Liver (tissue), 3 donors: ENCODE measurements around the gene SPEF1.

Experiments
- CTCF ChIP-seq: fragments of 150-350 bp; IDR thresholded peaks from 2 replicates; pipeline ENCODE4 v1.5.1; 2017; ENCODE audit warnings: improper control_type of control experiment, low read depth, low read length; ENCODE audit not compliant: missing input control
- HNF4G ChIP-seq: IDR thresholded peaks from 2 replicates; pipeline ENCODE4 v1.6.1; 2016; ENCODE audit warnings: antibody characterized with exemption
- RAD21 ChIP-seq, 2 donors: IDR thresholded peaks; 2 replicates each; pipeline ENCODE4 v1.6.1; 2016; ENCODE audit warnings: antibody characterized with exemption in 2 of 2, mild to moderate bottlenecking in 2 of 2
- REST ChIP-seq: IDR thresholded peaks from 2 replicates; pipeline ENCODE4 v1.6.1; 2016; ENCODE audit warnings: antibody characterized with exemption, mild to moderate bottlenecking
- TAF1 ChIP-seq: conservative IDR thresholded peaks from 2 replicates; pipeline ENCODE4 v1.6.1; 2016; ENCODE audit warnings: antibody characterized with exemption, mild to moderate bottlenecking
- YY1 ChIP-seq: IDR thresholded peaks from 2 replicates; pipeline ENCODE4 v1.6.1; 2016; ENCODE audit warnings: antibody characterized with exemption, mild to moderate bottlenecking
- TF ChIP-seq, protein P1 (sequence below): IDR thresholded peaks from 2 replicates; pipeline ENCODE4 v1.6.1; 2016; ENCODE audit warnings: antibody characterized with exemption
- donor health status: healthy.
- donor health status: healthy.

- no peak for TF ChIP-seq CTCF
- no peak for TF ChIP-seq TAF1
- TF ChIP-seq, protein P1, sequence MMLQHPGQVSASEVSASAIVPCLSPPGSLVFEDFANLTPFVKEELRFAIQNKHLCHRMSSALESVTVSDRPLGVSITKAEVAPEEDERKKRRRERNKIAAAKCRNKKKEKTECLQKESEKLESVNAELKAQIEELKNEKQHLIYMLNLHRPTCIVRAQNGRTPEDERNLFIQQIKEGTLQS, result no peak
- no peak for TF ChIP-seq HNF4G
- no peak for TF ChIP-seq YY1
- no peak for TF ChIP-seq REST
- no peak for TF ChIP-seq RAD21 (IDR thresholded peaks at IDR 0.05)
Measured at GRCh38 chr20:3812975-3813847, 32.0 kb upstream of the SPEF1 start.
